ENCODE data around the gene BRS3.

BRS3 gene

GRCh38 chrX:136477026-136477425 lies 10.7 kb upstream of the BRS3 start:
- DNase-seq, result no peak
- Mint-ChIP-seq H3K9me3 (peaks cover 33% of the 10 kb centered on the region), H3K27ac (no peak overlapping the region), H3K27me3 (ENCODE audit: low read depth, poor library complexity) (peaks cover 14% of the 10 kb centered on the region), H3K4me1 (peaks cover 7% of the 10 kb centered on the region), H3K4me3 (no peak overlapping the region), H3K36me3 (ENCODE audit: low read depth) (no peaks in the 10 kb centered on the region)
- no peak for TF ChIP-seq CTCF (IDR thresholded peaks at IDR 0.05)

GRCh38 chrX:136480383-136480782 lies 7.4 kb upstream of the BRS3 start:
- H3K27ac Mint-ChIP-seq, result no peak overlapping the region
- H3K4me1 Mint-ChIP-seq, result peaks cover 7% of the 10 kb centered on the region
- H3K4me3 Mint-ChIP-seq, result no peak overlapping the region
- peaks cover 41% of the 10 kb centered on the region for H3K9me3 Mint-ChIP-seq
- TF ChIP-seq CTCF (IDR thresholded peaks at IDR 0.05), result no peak
- no peak for DNase-seq
- peaks cover 22% of the 10 kb centered on the region for H3K27me3 Mint-ChIP-seq (ENCODE audit: low read depth, poor library complexity)
- no peaks in the 10 kb centered on the region for H3K36me3 Mint-ChIP-seq (ENCODE audit: low read depth)

- Mint-ChIP-seq H3K36me3 (ENCODE audit: low read depth) (no peaks in the 10 kb centered on the region), H3K27me3 (ENCODE audit: low read depth, poor library complexity) (peaks cover 36% of the 10 kb centered on the region), H3K27ac (no peak overlapping the region), H3K9me3 (peaks cover 29% of the 10 kb centered on the region), H3K4me3 (no peak overlapping the region), H3K4me1 (no peaks in the 10 kb centered on the region)
- no peak for TF ChIP-seq CTCF (IDR thresholded peaks at IDR 0.05)
- DNase-seq, result no peak
Observed at GRCh38 chrX:136488706-136489105, 959 bp downstream of the BRS3 start.

GRCh38 chrX:136491832-136492231 lies 4.1 kb downstream of the BRS3 start:
- DNase-seq, result no peak
- Mint-ChIP-seq H3K27ac (no peak overlapping the region), H3K36me3 (ENCODE audit: low read depth) (no peaks in the 10 kb centered on the region), H3K27me3 (ENCODE audit: low read depth, poor library complexity) (peaks cover 29% of the 10 kb centered on the region), H3K9me3 (peaks cover 20% of the 10 kb centered on the region), H3K4me3 (no peak overlapping the region), H3K4me1 (no peaks in the 10 kb centered on the region)
- TF ChIP-seq CTCF (IDR thresholded peaks at IDR 0.05), result no peak

- H3K36me3 Mint-ChIP-seq (ENCODE audit: low read depth), result no peaks in the 10 kb centered on the region
- no peak overlapping the region for H3K27ac Mint-ChIP-seq
- no peak overlapping the region for H3K4me3 Mint-ChIP-seq
- peaks cover 17% of the 10 kb centered on the region for H3K9me3 Mint-ChIP-seq
- DNase-seq, result no peak
- H3K27me3 Mint-ChIP-seq (ENCODE audit: low read depth, poor library complexity), result peaks cover 26% of the 10 kb centered on the region
- no peaks in the 10 kb centered on the region for H3K4me1 Mint-ChIP-seq
- no peak for TF ChIP-seq CTCF (IDR thresholded peaks at IDR 0.05)
Observed at GRCh38 chrX:136493011-136493410, 5.3 kb downstream of the BRS3 start.

GRCh38 chrX:136495043-136495442 lies 7.3 kb downstream of the BRS3 start:
- H3K27ac Mint-ChIP-seq, result no peak overlapping the region
- H3K4me1 Mint-ChIP-seq, result peaks cover 13% of the 10 kb centered on the region

More at GRCh38 chrX:136495043-136495442, 7.3 kb downstream of the BRS3 start:
- H3K4me3 Mint-ChIP-seq, result peak overlapping the region; percentile 87
- H3K9me3 Mint-ChIP-seq, result peaks cover 28% of the 10 kb centered on the region
- peaks cover 16% of the 10 kb centered on the region for H3K27me3 Mint-ChIP-seq (ENCODE audit: low read depth, poor library complexity)
- H3K36me3 Mint-ChIP-seq (ENCODE audit: low read depth), result peaks cover 5% of the 10 kb centered on the region
- no peak for DNase-seq
- no peak for TF ChIP-seq CTCF (IDR thresholded peaks at IDR 0.05)

Measured in nephron progenitor cell (in vitro differentiated cells).